Stimulated activated CD8-positive, alpha-beta memory T cell treated with anti-CD3 and anti-CD28 coated beads, Interleukin-12 subunit alpha, Interleukin-12 subunit beta, amount 100 ng/mL, for 24 hours (primary cell): ENCODE data around the gene TASP1.
"Not testable (repeated sequence)": the region's sequence is repeated elsewhere in the genome, so short reads cannot be mapped to it uniquely, and the experiment has no call there.

Source experiments
- DNase-seq: peaks from one replicate; pipeline ENCODE4 v3.0.0-alpha.2; 2020; ENCODE audit errors: extremely low read depth

The TASP1 gene

DNA sequence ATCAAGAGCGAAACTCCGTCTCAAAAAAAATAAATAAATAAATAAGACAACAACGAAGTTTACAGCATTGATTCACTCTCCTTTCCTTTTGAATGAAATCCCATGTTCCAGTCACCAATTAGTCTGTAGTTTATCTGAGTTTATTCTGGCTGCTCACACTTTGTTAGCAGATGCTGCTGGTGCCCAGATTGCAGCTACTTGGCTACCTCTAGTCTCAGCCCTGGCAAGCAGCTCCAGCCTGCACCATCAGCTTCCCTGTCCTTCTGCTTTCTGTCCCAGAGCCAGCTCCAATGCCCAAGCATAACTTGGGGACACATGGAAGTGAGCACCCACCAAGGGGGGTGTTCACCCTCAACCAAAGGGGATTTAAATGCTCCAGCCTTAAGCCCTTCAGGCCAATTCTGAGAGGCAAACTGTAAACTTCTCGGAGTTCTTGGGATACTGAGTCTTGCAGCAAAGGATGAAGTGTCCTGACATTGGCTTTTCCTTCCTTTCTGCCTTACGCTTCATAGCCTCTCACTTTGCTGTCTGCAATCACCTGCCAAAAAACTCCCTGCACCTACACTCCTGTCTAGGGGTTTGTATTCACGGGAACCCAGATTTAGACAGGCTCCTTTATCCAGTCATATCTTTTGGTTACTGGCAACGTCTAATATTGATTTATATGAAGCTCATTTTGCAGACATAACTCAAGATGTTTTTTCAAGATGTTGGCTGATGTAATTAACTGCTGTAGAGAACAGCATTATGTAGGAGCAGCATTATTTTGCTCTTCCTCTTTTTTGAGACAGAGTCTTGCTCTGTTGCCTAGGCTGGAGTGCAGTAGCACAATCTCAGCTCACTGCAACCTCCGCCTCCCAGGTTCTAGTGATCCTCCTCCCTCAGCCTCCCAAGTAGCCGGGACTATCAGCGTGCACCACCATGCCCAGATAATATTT, 9.8 kb upstream of the TASP1 start:
- DNase-seq, result no peak

DNA sequence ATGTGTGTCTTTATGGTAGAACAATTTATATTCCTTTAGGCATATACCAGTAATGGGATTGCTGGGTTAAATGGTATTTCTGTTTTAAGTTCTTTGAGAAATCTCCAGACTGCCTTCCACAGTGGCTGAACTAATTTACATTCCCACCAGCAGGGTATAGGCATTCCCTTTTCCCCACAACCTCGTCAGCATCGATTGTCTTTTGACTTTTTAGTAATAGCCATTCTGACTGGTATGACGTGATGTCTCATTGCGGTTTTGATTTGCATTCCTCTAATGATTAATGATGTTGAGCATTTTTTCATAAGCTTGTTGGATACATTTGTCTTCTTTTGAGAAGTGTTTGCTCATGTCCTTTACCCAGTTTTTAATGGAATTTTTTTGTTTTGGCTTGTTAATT, 5.3 kb upstream of the TASP1 start:
- no peak for DNase-seq

DNA sequence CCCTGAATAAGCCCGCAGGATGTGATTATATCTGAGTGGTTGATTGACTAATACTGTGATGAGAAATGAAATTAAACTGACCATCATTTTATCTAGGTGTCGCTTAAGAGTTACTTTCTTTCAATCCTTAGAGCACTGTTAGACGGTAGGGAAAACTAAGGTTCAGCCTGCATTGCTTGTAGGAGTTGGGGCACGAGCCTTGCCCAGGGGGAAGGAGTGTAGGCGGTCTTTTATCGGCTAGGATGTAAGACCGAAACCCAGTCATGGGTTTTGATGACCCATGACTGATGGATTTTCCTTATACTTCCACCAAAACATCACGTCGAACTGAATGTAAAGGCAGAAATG, 392 bp upstream of the TASP1 start:
- DNase-seq, result no peak

DNA sequence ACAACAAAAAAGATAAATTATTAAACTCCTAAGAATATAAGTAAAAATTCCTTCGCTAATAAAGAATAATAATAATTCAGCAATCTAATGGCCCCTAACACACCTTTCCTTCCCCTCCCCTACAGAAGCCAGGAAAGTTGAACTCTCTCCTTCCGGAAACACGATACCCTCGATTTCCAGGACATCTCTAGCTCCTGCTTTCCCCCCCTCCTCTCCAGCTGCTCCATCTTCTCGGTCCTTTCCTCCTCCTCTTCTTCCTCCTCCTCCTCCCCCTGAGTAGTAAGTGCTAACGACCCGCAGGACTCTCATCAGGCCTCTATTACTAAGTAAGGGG, 603 bp downstream of the TASP1 start:
- no peak for DNase-seq

DNA sequence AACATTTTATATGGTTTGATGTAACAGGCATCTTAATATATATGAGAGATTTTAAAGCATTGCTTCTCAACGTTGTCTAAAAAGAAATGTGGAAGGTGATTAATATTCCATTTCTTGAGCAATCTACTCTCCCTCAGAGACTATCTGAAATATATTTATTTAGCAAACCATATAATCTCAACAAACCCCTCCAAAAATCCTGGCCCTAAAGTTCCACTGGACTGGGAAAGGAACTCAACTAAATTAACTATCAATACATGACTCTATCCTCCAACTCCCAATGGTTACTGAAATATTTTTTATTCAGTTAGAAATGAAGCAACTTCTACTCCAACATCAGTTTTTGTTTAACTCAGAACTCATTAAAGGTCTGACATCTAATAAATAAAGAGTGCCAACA, 6.3 kb downstream of the TASP1 start:
- no peak for DNase-seq

DNA sequence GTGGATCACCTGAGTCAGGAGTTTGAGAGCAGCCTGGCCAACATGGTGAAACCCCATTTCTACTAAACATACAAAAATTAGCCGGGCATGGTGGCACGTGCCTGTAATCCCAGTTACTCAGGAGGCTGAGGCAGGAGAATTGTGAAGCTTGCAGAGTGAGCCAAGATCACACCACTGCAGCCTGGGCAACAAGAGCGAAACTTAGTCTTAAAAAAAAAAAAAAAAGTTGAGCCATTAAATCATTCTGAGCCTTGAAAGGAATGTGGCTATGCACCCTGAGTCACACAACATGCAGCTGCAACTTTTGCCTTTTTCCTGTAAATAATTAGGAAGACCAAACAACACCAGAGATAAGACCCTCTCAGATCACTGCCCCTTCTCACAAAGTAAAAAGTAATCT, 11.2 kb downstream of the TASP1 start:
- DNase-seq, result not testable (repeated sequence)

DNA sequence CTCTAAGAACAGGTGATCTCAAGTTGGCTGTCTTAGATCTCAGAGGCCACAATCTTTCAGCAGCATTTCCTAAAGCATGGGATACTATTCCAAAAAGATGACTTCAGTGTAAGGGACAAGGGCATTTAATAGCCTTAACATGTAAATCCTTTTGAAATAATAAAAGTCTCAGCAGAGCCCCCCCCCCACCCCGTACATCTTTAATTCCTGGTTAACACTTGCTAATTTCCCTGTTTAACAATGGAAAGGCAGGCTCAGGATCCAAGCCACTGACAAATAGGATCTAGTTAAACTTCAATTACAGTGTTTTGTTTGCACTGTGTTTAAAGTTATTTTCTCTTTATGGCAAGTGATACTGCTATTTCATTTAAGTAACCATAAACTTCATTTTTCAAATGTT, 12.0 kb downstream of the TASP1 start:
- DNase-seq, result no peak

DNA sequence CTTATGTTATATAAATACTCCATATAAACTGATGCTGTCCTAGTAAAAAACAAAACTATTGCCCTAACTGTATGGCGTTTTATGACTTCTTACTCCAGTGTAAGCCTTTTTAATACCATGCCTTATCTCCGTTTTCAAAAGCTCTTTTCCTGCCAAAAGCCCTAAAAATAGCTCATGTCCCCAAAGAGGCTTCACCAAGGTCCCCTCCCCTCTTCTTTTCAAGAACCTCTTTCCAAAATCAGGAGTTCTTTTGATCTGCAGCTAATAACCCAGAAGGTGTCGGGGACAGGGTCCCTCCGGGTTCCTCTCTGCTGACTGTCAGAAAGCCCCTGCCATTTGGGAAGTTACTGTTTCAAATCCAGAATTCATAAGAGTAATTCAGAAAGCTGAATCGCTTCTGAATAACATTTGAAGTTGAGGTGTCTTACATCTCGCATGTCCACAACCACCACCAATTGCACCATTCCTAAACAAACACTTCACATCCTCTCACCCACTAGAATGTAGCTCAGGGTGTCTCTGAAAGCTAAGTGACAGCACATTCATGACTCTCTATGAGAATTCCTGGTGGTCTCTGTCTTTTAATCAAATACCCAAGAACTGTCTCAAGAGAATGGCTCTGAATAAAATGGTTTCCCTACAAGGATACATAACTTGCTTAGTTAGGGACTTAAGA, 13.3 kb downstream of the TASP1 start:
- no peak for DNase-seq

DNA sequence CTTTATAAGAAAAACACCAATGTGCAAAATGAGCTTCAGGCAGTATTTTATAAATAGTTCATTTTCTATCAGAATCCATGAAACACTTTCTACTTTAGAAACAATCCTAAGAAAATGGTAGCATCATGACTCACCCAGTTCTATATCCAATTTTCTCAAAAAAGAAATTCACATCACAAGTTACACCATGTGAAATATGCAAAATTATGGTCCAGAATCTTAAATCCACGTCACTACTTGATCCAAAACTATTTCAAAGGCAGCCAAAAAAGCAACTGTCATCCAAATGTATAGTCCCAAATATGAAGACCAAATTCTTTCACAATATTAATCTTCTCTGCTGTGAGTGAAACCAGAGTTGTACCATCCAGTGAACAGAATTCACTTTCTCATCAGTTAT, 19.3 kb downstream of the TASP1 start:
- DNase-seq, result not testable (repeated sequence)

DNA sequence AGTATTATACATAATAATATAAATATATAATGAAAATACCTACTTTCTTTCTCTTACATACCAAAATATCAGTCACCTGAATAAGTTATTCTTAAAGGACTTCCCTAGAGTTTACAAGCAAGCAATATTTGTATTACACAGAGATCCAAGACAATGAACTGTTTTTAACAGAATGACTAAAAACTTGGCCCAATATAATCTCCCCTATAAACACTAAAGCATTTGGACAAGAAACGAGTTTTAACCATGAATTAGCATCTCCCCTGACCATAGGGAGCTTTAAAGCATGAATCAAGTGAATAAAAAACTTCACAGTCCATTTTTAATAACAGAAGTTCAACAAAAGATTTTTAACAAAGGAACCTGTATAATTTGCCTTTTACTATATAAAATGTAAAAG, 20.3 kb downstream of the TASP1 start:
- DNase-seq, result not testable (repeated sequence)

DNA sequence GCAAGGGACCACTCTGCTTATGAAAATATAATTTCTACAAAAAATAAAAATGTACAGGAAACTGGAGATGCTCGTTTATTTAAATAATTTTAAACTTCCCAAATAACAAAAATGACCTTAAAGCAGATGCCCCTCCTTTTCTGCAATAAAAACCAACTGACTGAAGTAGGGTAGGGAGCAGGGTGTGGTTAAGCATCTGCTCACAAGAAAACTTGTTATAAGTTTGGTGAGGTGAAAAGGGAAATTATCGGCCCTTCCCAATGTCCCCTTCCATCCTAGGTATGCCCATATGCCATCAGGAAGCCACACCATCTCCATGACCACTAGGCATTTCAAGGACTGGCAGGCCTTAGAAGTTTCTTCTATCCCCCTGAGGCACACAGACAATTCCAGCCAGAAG, 21.1 kb downstream of the TASP1 start:
- not testable (repeated sequence) for DNase-seq

DNA sequence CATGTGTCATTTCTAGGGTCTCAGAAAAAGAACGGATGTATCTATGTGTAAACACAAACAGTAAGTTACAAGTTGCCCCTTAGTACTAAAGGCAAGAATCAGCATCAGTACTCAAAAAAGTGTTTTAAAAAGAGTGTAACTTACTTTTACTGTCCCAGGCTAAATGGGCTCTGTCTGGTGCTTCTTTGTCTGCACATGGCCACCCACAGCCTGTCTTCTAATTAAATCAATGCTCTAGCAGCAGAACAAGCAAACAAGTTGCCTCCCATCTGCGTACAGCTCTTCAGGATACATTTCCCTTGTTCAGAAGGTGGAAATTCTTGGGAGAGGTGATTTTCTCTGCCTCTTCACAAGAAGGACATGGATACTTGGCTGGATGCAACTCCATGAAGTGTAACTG, 22.0 kb downstream of the TASP1 start:
- not testable (repeated sequence) for DNase-seq

DNA sequence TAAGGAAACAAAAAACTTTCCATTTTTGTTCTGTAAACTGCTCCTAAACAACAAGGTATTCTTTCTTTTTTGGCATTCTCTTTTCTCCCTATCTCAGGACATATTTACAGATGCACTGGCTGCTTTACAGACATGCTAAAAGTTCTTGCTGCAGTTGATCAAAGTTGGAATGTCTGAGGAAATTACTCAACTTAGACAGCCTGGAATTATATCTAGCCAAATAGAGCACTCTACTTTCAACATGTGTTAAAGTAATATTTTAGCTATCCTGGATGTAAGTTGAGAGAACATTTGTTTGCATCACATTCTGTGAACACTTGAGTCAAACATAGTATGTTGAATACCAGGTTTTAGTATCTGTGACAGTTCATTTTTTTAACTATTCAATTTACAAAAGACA, 24.8 kb downstream of the TASP1 start:
- DNase-seq, result no peak

DNA sequence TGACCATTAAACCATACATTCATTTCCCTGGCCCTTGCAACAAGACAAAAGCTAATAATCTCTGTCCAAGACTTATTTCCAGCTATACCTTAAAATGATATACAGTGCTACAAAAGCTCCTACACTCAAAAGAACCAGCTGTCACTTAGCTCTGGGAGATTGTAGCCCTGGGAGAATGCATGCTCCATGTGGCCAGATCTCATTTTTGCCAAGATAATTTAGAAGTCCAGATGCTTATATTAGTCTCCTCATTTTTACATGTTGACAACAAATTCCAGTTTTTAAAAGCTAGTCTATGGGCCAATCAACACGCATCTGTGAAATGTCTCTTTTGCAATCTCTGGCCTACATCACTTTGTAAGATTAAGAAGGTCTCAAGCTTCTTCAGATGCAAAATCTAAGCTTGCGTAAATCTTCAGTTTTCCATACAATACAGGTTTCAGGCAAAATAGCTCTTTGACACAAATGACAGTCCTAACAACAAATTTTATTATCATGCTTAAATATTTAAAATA, 27.1 kb downstream of the TASP1 start:
- no peak for DNase-seq

DNA sequence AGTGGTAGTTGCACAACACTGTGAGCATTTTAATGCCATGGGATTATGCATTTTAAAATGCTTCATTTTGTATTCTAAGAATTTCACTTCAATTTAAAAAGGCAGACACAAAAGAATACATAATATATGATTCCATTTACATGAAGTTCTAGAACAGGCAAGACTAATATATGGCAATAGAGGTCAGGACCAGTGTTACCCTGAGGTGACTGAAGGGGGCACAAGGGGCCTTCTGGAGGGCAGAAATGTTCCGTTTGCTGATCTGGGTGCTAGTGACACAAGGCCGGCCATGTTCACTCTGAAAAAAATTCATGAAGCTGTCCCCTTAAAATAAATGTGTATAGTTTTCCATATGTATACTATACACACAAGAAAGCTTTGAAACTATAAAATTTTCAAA, 28.5 kb downstream of the TASP1 start:
- DNase-seq, result no peak

DNA sequence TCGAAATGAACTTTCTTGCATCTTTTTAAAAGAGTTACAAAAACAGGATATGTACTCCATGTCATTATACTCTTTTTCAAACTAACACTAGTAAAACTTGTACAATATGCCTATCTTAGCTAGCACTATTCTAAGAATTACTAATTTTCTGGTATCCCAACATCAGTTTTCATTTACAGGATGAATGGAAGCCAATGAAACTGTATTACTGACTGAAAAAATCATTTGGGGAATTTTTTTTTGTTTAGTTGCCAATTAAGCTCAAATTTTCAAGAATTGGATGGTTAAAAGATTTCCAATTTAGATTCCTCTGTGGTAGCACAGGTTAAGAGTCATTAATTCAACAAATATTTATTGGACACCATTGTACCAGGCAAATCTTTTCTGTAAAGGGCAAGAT, 30.7 kb downstream of the TASP1 start:
- no peak for DNase-seq

DNA sequence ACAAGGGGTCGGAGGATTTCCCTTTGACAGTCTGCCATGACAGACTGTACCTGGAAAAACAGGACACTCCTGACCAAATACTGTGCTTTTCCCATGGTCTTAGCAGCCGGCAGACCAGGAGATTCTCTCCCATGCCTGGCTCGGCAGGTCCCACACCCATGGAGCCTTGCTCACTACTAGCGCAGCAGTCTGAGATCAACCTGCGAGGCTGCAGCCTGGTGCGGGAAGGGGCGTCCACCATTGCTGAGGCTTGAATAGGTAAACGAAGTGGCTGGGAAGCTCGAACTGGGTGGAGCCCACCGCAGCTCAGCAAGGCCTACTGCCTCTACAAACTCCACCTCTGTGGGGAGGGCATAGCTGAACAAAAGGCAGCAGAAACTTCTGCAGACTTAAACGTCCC, 45.3 kb downstream of the TASP1 start:
- DNase-seq, result not testable (repeated sequence)

DNA sequence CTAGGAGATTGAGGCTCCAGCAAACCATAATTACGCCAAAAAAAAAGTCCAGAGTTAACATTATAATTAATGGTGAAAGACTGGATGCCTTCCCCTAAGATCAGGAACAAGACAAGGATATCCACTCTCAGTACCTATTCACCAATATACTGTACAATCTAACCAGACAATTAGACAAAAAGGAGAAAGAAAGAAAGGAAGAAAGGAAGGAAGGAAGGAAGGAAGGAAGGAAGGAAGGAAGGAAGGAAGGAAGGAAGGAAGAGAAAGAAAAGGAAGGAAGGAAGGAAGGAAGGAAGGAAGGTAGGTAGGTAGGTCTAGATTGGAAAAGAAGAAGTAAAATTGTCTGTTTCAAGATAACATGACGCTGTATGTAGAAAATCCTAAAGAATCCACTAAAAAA, 50.7 kb downstream of the TASP1 start:
- DNase-seq, result no peak

DNA sequence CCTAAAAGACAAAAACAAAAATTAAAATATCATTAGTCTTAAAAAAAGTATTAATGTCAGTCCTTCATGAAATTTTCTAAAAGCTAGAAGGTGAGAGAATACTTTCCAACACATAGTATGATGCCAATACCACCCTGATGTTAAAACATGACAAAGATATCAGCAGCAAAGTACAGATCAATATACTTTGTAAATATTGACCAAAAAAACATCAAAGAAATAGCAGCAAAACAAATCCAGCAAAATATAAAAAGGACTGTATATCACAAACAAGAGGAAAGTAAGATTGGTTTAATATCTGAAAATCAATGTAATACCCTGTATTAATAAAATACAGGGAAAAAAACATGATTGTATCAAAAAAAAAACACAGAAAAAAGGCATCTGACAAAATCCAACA, 51.4 kb downstream of the TASP1 start:
- DNase-seq, result no peak

DNA sequence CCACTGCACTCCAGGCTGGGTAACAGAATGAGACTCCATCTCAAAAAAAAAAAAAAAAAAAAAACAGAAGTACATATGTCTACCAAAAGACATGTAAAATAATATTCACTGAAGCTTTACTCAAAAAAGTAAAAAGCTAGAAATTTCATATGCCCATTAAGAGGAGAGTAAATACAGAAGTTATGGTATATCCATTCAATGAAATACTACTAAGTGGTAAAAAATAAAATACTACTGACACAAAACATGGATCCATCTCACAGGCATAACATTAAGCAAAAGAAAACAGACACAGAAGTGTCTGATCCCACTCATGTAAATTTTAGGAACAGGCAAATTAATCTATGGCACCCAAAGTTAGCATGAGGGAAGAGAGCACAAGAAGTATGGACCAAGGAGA, 52.6 kb downstream of the TASP1 start:
- no peak for DNase-seq

DNA sequence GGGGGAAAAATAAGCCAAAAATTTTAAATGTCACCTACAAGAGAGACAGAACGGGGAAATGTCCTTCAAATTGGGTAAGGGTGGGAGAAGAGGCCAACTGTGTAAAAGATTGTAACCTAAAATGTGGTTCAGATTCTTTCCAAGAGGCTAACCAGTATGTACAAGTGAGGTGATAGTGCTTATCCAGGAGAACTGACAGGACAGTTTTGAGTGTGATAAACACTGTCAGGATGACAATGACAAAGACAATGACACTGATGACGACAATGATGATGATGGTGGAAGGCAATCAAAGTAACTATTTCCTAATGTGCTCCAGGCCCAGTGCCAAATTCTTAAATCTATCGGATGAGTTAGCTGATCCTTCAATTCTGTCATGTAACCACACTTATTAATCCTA, 57.3 kb downstream of the TASP1 start:
- DNase-seq, result no peak

DNA sequence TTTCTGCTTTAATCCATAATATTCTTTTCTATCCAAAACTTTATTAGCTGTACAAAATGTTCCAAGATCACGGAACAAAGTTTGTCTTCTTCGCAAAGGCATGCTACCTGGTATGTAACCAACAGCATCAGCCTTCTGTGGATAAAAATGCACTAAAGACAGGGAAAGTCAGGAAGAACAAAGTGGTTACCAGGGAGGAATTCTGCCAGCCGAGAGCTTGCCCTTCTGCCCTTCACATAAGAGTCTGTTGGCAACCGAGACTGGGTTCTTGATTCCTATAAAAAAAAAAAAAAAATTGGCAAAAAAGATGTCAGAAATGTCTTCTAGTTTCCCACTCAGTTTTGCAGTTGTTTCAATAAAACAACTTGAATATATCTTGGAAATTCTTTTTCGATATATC, 58.0 kb downstream of the TASP1 start:
- DNase-seq, result no peak

DNA sequence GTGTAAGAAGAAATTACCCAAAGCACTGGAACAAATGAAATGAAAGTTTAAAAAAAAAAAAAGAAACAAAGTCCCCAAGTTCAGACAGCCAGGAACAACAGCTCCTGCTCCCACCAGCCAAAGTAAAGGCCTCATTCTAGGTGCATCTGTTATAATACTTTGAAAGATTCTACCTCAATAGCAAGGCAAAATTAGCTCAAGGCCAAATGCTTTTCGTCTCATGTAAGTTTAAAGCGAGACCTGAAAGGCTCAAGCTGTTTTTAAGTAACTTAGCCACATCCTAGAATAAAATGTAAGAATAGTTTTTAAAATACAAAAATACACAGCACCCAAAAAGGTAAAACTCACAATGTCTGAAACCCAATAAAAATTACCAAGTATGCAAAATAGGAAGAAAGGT, 64.7 kb downstream of the TASP1 start:
- no peak for DNase-seq
